NCI-H146 treated with DMSO at 0.1 percent for 48 hours (cell line): Measurements from ENCODE around the gene DBNDD2.
A peak's percentile ranks its signal among the peaks of the same experiment; 100 is the strongest.

ENCODE experiments used
- DNase-seq: peaks from one replicate; lab custom pipeline; 2025; ENCODE audit not compliant: unreplicated experiment; lab: John Stamatoyannopoulos, UW

Gene DBNDD2

GRCh38 chr20:45407783-45408645, at the start of gene DBNDD2:
Gene DBNDD2, plus strand, starts transcription at chr20:45408289. Its CDS starts 179 bp downstream, at chr20:45408468.
- no peak for DNase-seq

- no peak for DNase-seq
These were observed 49.1 kb upstream of the DBNDD2 start for GRCh38 chr20:45359069-45359405.

- DNase-seq = no peak
These were observed 48.5 kb upstream of the DBNDD2 start for GRCh38 chr20:45359406-45360148.

- DNase-seq = no peak
These were observed 46.3 kb upstream of the DBNDD2 start for GRCh38 chr20:45361793-45362192.

GRCh38 chr20:45362804-45363610, 45.1 kb upstream of the DBNDD2 start, which contains the start of gene SYS1:
Gene SYS1, plus strand, starts transcription at chr20:45363156. Its CDS starts 376 bp downstream, at chr20:45363532.
- DNase-seq = peak; percentile 99

GRCh38 chr20:45363611-45364492, 44.2 kb upstream of the DBNDD2 start:
- DNase-seq = no peak

GRCh38 chr20:45365444-45365970, 42.6 kb upstream of the DBNDD2 start:
- no peak for DNase-seq

- DNase-seq = no peak
These were observed 41.9 kb upstream of the DBNDD2 start for GRCh38 chr20:45366192-45366591.

GRCh38 chr20:45366631-45367030, 41.5 kb upstream of the DBNDD2 start:
- DNase-seq = no peak

GRCh38 chr20:45367126-45367525, 41.0 kb upstream of the DBNDD2 start:
- DNase-seq = no peak

GRCh38 chr20:45368221-45368980, 39.7 kb upstream of the DBNDD2 start:
- DNase-seq = no peak

GRCh38 chr20:45370571-45371160, 37.4 kb upstream of the DBNDD2 start:
- no peak for DNase-seq

GRCh38 chr20:45372241-45372640, 35.8 kb upstream of the DBNDD2 start:
- no peak for DNase-seq

- no peak for DNase-seq
These were observed 35.3 kb upstream of the DBNDD2 start for GRCh38 chr20:45372646-45373352.

GRCh38 chr20:45373353-45374100, 34.6 kb upstream of the DBNDD2 start:
- DNase-seq = peak; percentile 80

GRCh38 chr20:45374101-45374467, 34.0 kb upstream of the DBNDD2 start:
- DNase-seq = no peak

GRCh38 chr20:45374966-45375365, 33.1 kb upstream of the DBNDD2 start:
- no peak for DNase-seq

- no peak for DNase-seq
These were observed 30.8 kb upstream of the DBNDD2 start for GRCh38 chr20:45377269-45377668.
